GM12878 (cell line): ENCODE data around the gene ZBTB39. TPM values are rescaled to one million over a fixed set of nuclear protein-coding genes. Genes with fewer than 3 reads are reported as not detected.

Source experiments
- ATAC-seq: fragments of 200-7000 bp; cut with Tn5 transposase; 3 replicates; pipeline ENCODE4 v1.9.1; 2020; ENCODE audit warnings: mild to moderate bottlenecking, moderate library complexity
- BruUV-seq: library from RNA; stranded (reverse); fragments of 400-500 nt; replicated peaks from 2 replicates; lab custom pipeline; 2021; lab: Mats Ljungman, UMichigan
- CTCF ChIA-PET: fragments of 300-600 bp; sonication (Branson Sonifier 250); formaldehyde crosslinking; extraction: SDS; loops from one replicate; lab custom pipeline; 2021; ENCODE audit warnings: inconsistent platforms; lab: Yijun Ruan, JAX
- POLR2A ChIA-PET: fragments of 350-600 bp; formaldehyde crosslinking; extraction: SDS; loops from one replicate; lab custom pipeline; 2021; ENCODE audit warnings: inconsistent platforms; lab: Charles Lee
- RAD21 ChIA-PET: fragments of 300-600 bp; sonication (Branson Sonifier 250); formaldehyde crosslinking; loops from one replicate; lab custom pipeline; 2023; ENCODE audit warnings: antibody characterized with exemption; ENCODE audit not compliant: unreplicated experiment; lab: Charles Lee
- SMC1A ChIA-PET: fragments of 300-600 bp; sonication (Branson Sonifier 250); formaldehyde crosslinking; loops from one replicate; lab custom pipeline; 2023; ENCODE audit not compliant: unreplicated experiment, uncharacterized antibody; lab: Charles Lee
- DNase-seq: peaks from one replicate; pipeline ENCODE4 v3.0.0-alpha.2; 2011; ENCODE audit warnings: low read depth, low spot score
- FAIRE-seq: peaks from 3 replicates; lab custom pipeline; 2011; peaks lifted over from hg19 to GRCh38; lab: Jason Lieb, UNC
- H2AFZ ChIP-seq: 2 replicates; pipeline ENCODE4 v1.6.0; 2011; ENCODE audit warnings: low read depth, low read length, control low read depth; ENCODE audit not compliant: control insufficient read depth
- H3K27ac ChIP-seq: 2 replicates; pipeline ENCODE4 v1.5.1; 2011; ENCODE audit warnings: control low read depth; ENCODE audit not compliant: control insufficient read depth, insufficient read depth
- H3K27me3 ChIP-seq, 2 experiments: replicated peaks in 1 of 2; 2 replicates each; pipeline versions ENCODE4 v1.6.0 to v1.6.1; 2011; ENCODE audit warnings: low read length in 1 of 2; ENCODE audit not compliant: control insufficient read depth in 2 of 2, insufficient read depth in 2 of 2
- H3K36me3 ChIP-seq, 2 experiments: 2 replicates each; pipeline ENCODE4 v1.5.1; 2011; ENCODE audit warnings: low read length in 1 of 2; ENCODE audit not compliant: control insufficient read depth in 2 of 2, insufficient read depth in 2 of 2
- H3K4me1 ChIP-seq: 2 replicates; pipeline ENCODE4 v1.6.1; 2011; ENCODE audit warnings: mild to moderate bottlenecking, low read length, moderate library complexity, mixed read lengths; ENCODE audit not compliant: control insufficient read depth, insufficient read depth
- H3K4me2 ChIP-seq: 2 replicates; pipeline ENCODE4 v1.6.0; 2011; ENCODE audit warnings: control low read depth; ENCODE audit not compliant: control insufficient read depth, insufficient read depth
- H3K4me3 ChIP-seq: fragments of 200-600 bp; sonication (generic); 2 replicates; pipeline ENCODE4 v1.5.1; 2016
- H3K79me2 ChIP-seq: 2 replicates; pipeline ENCODE4 v1.6.0; 2011; ENCODE audit warnings: low read length; ENCODE audit not compliant: control insufficient read depth, insufficient read depth
- H3K9ac ChIP-seq: 2 replicates; pipeline ENCODE4 v1.8.0; 2011; ENCODE audit warnings: low read length, control low read depth, mixed read lengths; ENCODE audit not compliant: control insufficient read depth, insufficient read depth
- H3K9me3 ChIP-seq: replicated peaks from 3 replicates; pipeline ENCODE4 v1.5.1; 2011; ENCODE audit warnings: mild to moderate bottlenecking, low read length; ENCODE audit not compliant: control insufficient read depth, insufficient read depth
- H4K20me1 ChIP-seq: 2 replicates; pipeline ENCODE4 v1.6.0; 2011; ENCODE audit not compliant: control insufficient read depth, insufficient read depth
- CHD1 ChIP-seq: IDR thresholded peaks from 2 replicates; pipeline ENCODE4 v1.6.1; 2012; ENCODE audit warnings: low read depth, low read length, improper control_type of control experiment
- CHD4 ChIP-seq: fragments of 200-600 bp; sonication (generic); IDR thresholded peaks from 2 replicates; pipeline ENCODE4 v1.6.1; 2016; ENCODE audit warnings: mild to moderate bottlenecking
- IKZF1 ChIP-seq: fragments of 450-650 bp; conservative IDR thresholded peaks from 2 replicates; pipeline ENCODE4 v1.6.1; 2017; ENCODE audit warnings: antibody characterized with exemption, mild to moderate bottlenecking
- JUNB ChIP-seq: IDR thresholded peaks from 2 replicates; pipeline ENCODE4 v1.6.1; 2016; ENCODE audit warnings: antibody characterized with exemption, mild to moderate bottlenecking
- KLF5 ChIP-seq: fragments of 450-650 bp; IDR thresholded peaks from 2 replicates; pipeline ENCODE4 v1.6.1; 2014; ENCODE audit warnings: mild to moderate bottlenecking; ENCODE audit not compliant: partially characterized antibody
- NFYA ChIP-seq: IDR thresholded peaks from 2 replicates; pipeline ENCODE4 v1.6.1; 2011; ENCODE audit warnings: low read depth, mild to moderate bottlenecking, low read length, improper control_type of control experiment, borderline replicate concordance
- NR2C1 ChIP-seq: fragments of 450-650 bp; IDR thresholded peaks from 2 replicates; pipeline ENCODE4 v1.6.1; 2017; ENCODE audit warnings: antibody characterized with exemption, mild to moderate bottlenecking, moderate library complexity
- RAD21 ChIP-seq: IDR thresholded peaks from 2 replicates; pipeline ENCODE4 v1.6.1; 2011; ENCODE audit warnings: mild to moderate bottlenecking, low read depth, low read length, moderate library complexity; ENCODE audit not compliant: insufficient read depth
- RB1 ChIP-seq: fragments of 450-650 bp; formaldehyde crosslinking; IDR thresholded peaks from 2 replicates; pipeline ENCODE4 v1.6.1; 2017; ENCODE audit warnings: mild to moderate bottlenecking, borderline replicate concordance
- SMC3 ChIP-seq: IDR thresholded peaks from 2 replicates; pipeline ENCODE4 v1.6.1; 2011; ENCODE audit warnings: low read length, improper control_type of control experiment, borderline replicate concordance
- SP1 ChIP-seq: IDR thresholded peaks from one replicate; pipeline ENCODE4 v1.6.1; 2011; ENCODE audit warnings: low read depth, low read length
- SPI1 ChIP-seq: IDR thresholded peaks from 2 replicates; pipeline ENCODE4 v1.6.1; 2011; ENCODE audit warnings: low read depth, mild to moderate bottlenecking, low read length, moderate library complexity, borderline replicate concordance; ENCODE audit not compliant: insufficient read depth
- ZZZ3 ChIP-seq: IDR thresholded peaks from 2 replicates; pipeline ENCODE4 v1.6.1; 2011; ENCODE audit warnings: low read depth; ENCODE audit not compliant: control insufficient read depth, insufficient read length
- WGBS: methylation state at CpG from one replicate; pipeline ENCODE4 v1.1.6; 2016; ENCODE audit warnings: low lambda C conversion rate; ENCODE audit not compliant: insufficient replicate concordance, insufficient coverage; ENCODE audit errors: missing lambda C conversion rate; 5-methylcytosine and 5-hydroxymethylcytosine counted together
- in situ Hi-C: fragments of 300-500 bp; cut with MboI; formaldehyde crosslinking; loops from 9 replicates; pipeline ENCODE4 v1.14.3; 2018; ENCODE audit warnings: mixed read lengths
- intact Hi-C: fragments of 100-400 bp; cut with micrococcal nuclease; formaldehyde crosslinking; loops from one replicate; pipeline ENCODE4 v1.14.2; 2022; ENCODE audit not compliant: unreplicated experiment
- polyA plus RNA-seq, 11 experiments: library from polyadenylated mRNA; depleted of rRNA in 4 of 11; unstranded in 6 of 11; stranded (reverse) in 5 of 11; fragments of >200 nt; fragmentation: Nextera tagmentation in 4 of 11; fragmentation: Illumina TruSeq in 1 of 11; extraction: Ambion mirVana in 4 of 11; extraction: Trizol in 1 of 11; gene quantifications; 1 replicate in 1 of 11; 2 replicates in 10 of 11; pipeline versions ENCODE4 v1.2.1 to v1.2.3, GENCODE V29; 2011 to 2016; ENCODE audit warnings: inconsistent platforms in 2 of 11, missing spikeins in 2 of 11, low read depth in 1 of 11
- total RNA-seq, 4 experiments: library from RNA; depleted of rRNA in 3 of 4; stranded (reverse); fragments of >200 nt in 3 of 4; fragmentation: Illumina TruSeq in 1 of 4; extraction: Trizol in 1 of 4; gene quantifications; 2 replicates each; pipeline versions ENCODE4 v1.2.1 to v1.2.3, GENCODE V29; 2013 to 2021
- TF ChIP-seq, protein P1 (sequence below): fragments of 450-650 bp; IDR thresholded peaks from 2 replicates; pipeline ENCODE4 v1.6.1; 2017; ENCODE audit warnings: low read depth, mild to moderate bottlenecking, moderate library complexity
- TF ChIP-seq, protein P2 (sequence below), 3 experiments: IDR thresholded peaks in 2 of 3; conservative IDR thresholded peaks in 1 of 3; 2 replicates each; pipeline ENCODE4 v1.5.1; 2011; ENCODE audit warnings: low read depth in 3 of 3, low read length in 3 of 3, mild to moderate bottlenecking in 3 of 3, control low read depth in 2 of 3, moderate library complexity in 2 of 3, inconsistent platforms in 1 of 3, mixed read lengths in 1 of 3; ENCODE audit not compliant: control insufficient read depth in 2 of 3, insufficient read depth in 1 of 3; ENCODE audit errors: extremely low read depth in 1 of 3
- TF ChIP-seq, protein P3 (sequence below): fragments of 450-650 bp; IDR thresholded peaks from 2 replicates; pipeline ENCODE4 v1.6.1; 2016; ENCODE audit warnings: mild to moderate bottlenecking, moderate library complexity, borderline replicate concordance

The ZBTB39 gene
- total and polyA plus RNA-seq, 10 of the 15 experiments (the other 5 are each of a cell fraction or from before 2014, with no cell fraction given) = 0.88 to 6.8 (median 4.4) TPM

DNA sequence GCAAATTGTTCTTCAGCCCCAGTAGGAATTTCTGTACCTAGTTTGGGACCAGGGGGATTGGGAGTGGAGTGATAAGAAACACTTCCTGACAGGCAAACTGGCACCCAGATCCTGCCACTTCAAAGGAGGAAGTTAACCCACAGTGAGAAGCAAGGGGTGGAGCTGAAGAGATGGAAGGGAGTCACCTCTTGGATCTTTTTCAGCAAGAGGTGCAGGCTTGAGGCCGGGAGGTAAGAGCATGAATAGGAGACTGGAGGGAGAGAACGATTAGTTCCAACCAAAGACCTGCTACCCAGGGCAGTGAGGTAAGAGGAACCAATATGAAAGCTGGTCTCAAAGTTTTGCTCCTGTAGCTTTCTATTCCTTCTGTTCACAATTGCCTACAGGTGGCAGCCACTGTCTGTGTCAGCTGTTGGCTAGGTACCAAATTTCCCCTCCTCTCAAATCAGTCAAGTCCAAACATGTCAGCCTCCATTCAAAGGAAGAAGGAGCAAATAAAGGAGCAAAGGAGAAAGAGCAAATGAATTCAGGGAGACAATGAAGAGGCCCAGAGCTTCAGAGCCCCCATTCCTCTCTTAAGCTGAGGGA, 24.9 kb upstream of the ZBTB39 start:
- RAD21 ChIA-PET = interaction anchor here (0.8 to 5.9 kb wide), 12 partner anchors 9 to 80 kb away, joined by 3 to 30 read pairs (median 5); partner anchors contain the start of gene STAT6
- peak overlapping the region; percentile 12; the same call in 1 of the 2 replicates for H3K9ac ChIP-seq
- BruUV-seq = no TSS peak
- in situ Hi-C loops = no loop called here
- peak overlapping the region; percentile 25; the same call in 1 of the 2 replicates for H3K27ac ChIP-seq
- WGBS = 0% methylated on average over 2 of the region's 2 CpGs
- POLR2A ChIA-PET = interaction anchor here (0.5 to 1.3 kb wide), 5 partner anchors 10 to 342 kb away, joined by 3 to 5 read pairs (median 3); no protein-coding TSS in a partner anchor
- DNase-seq (no peak), ATAC-seq (peak; percentile 81), FAIRE-seq (peak; percentile 81)
- no peaks in the 10 kb centered on the region for H3K79me2 ChIP-seq
- H3K27me3 ChIP-seq = no peaks in the 10 kb centered on the region; a peak in 1 of 4 replicates
- no peak overlapping the region for H3K4me3 ChIP-seq
- CTCF ChIA-PET = interaction anchor here (0.6 to 5.5 kb wide), 26 partner anchors 9 to 311 kb away, joined by 3 to 64 read pairs (median 4); partner anchors contain the start of genes STAT6 and ZBTB39
- no peaks in the 10 kb centered on the region for H3K36me3 ChIP-seq
- intact Hi-C loops = no loop called here
- peak overlapping the region; percentile 93 for H2AFZ ChIP-seq
- SMC1A ChIA-PET = interaction anchor here (0.9 to 4.1 kb wide), 13 partner anchors 10 to 196 kb away, joined by 3 to 27 read pairs (median 3); partner anchors contain the start of genes STAT6 and TAC3
- H3K9me3 ChIP-seq = no peaks in the 10 kb centered on the region
- peaks cover 11% of the 10 kb centered on the region for H3K4me1 ChIP-seq
- H4K20me1 ChIP-seq = no peaks in the 10 kb centered on the region
- H3K4me2 ChIP-seq = peak overlapping the region; percentile 87
- TF ChIP-seq IKZF1 (peak; percentile 21; the same call in 1 of the 2 replicates), KLF5 (no peak), JUNB (no peak), CHD1 (no peak), RB1 (no peak), NFYA (no peak), SP1 (peak; percentile 7), SMC3 (peak; percentile 30; the same call in 1 of the 2 replicates), RAD21 (peak; percentile 50), SPI1 (no peak), CHD4 (no peak), NR2C1 (no peak), ZZZ3 (no peak)
- TF ChIP-seq, protein P1, sequence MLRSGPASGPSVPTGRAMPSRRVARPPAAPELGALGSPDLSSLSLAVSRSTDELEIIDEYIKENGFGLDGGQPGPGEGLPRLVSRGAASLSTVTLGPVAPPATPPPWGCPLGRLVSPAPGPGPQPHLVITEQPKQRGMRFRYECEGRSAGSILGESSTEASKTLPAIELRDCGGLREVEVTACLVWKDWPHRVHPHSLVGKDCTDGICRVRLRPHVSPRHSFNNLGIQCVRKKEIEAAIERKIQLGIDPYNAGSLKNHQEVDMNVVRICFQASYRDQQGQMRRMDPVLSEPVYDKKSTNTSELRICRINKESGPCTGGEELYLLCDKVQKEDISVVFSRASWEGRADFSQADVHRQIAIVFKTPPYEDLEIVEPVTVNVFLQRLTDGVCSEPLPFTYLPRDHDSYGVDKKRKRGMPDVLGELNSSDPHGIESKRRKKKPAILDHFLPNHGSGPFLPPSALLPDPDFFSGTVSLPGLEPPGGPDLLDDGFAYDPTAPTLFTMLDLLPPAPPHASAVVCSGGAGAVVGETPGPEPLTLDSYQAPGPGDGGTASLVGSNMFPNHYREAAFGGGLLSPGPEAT = no peak
- TF ChIP-seq, protein P2, sequence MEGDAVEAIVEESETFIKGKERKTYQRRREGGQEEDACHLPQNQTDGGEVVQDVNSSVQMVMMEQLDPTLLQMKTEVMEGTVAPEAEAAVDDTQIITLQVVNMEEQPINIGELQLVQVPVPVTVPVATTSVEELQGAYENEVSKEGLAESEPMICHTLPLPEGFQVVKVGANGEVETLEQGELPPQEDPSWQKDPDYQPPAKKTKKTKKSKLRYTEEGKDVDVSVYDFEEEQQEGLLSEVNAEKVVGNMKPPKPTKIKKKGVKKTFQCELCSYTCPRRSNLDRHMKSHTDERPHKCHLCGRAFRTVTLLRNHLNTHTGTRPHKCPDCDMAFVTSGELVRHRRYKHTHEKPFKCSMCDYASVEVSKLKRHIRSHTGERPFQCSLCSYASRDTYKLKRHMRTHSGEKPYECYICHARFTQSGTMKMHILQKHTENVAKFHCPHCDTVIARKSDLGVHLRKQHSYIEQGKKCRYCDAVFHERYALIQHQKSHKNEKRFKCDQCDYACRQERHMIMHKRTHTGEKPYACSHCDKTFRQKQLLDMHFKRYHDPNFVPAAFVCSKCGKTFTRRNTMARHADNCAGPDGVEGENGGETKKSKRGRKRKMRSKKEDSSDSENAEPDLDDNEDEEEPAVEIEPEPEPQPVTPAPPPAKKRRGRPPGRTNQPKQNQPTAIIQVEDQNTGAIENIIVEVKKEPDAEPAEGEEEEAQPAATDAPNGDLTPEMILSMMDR (IDR thresholded peaks at IDR 0.05 in 2 of 3, conservative IDR thresholded peaks at IDR 0.05 in 1 of 3; ENCODE audit: control insufficient read depth in 2 of 3, extremely low read depth in 1 of 3, insufficient read depth in 1 of 3, low read depth in 3 of 3, low read length in 3 of 3) = peak; percentile 3 to 35 (median 26); a peak in 3 of 6 replicates
- TF ChIP-seq, protein P3, sequence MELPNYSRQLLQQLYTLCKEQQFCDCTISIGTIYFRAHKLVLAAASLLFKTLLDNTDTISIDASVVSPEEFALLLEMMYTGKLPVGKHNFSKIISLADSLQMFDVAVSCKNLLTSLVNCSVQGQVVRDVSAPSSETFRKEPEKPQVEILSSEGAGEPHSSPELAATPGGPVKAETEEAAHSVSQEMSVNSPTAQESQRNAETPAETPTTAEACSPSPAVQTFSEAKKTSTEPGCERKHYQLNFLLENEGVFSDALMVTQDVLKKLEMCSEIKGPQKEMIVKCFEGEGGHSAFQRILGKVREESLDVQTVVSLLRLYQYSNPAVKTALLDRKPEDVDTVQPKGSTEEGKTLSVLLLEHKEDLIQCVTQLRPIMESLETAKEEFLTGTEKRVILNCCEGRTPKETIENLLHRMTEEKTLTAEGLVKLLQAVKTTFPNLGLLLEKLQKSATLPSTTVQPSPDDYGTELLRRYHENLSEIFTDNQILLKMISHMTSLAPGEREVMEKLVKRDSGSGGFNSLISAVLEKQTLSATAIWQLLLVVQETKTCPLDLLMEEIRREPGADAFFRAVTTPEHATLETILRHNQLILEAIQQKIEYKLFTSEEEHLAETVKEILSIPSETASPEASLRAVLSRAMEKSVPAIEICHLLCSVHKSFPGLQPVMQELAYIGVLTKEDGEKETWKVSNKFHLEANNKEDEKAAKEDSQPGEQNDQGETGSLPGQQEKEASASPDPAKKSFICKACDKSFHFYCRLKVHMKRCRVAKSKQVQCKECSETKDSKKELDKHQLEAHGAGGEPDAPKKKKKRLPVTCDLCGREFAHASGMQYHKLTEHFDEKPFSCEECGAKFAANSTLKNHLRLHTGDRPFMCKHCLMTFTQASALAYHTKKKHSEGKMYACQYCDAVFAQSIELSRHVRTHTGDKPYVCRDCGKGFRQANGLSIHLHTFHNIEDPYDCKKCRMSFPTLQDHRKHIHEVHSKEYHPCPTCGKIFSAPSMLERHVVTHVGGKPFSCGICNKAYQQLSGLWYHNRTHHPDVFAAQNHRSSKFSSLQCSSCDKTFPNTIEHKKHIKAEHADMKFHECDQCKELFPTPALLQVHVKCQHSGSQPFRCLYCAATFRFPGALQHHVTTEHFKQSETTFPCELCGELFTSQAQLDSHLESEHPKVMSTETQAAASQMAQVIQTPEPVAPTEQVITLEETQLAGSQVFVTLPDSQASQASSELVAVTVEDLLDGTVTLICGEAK = no peak
